HK-2 (cell line): ENCODE measurements around the gene ASTN2.
"Not testable (repeated sequence)": the region's sequence is repeated elsewhere in the genome, so short reads cannot be mapped to it uniquely, and the experiment has no call there.

Experiments used
- DNase-seq: peaks from one replicate; pipeline ENCODE4 v3.0.0-alpha.2; 2018; ENCODE audit not compliant: unreplicated experiment

Gene ASTN2

GRCh38 chr9:116870566-116870965 lies 544.3 kb downstream of the ASTN2 start:
- DNase-seq = peak; percentile 91

- peak; percentile 62 for DNase-seq
Observed at GRCh38 chr9:116868201-116868600, 546.7 kb downstream of the ASTN2 start.

GRCh38 chr9:116861321-116861720 lies 553.5 kb downstream of the ASTN2 start:
- DNase-seq = no peak

GRCh38 chr9:116860509-116861120 lies 554.2 kb downstream of the ASTN2 start:
- DNase-seq = peak; percentile 71

- no peak for DNase-seq
Observed at GRCh38 chr9:116859763-116860162, 555.1 kb downstream of the ASTN2 start.

GRCh38 chr9:116857321-116857720 lies 557.5 kb downstream of the ASTN2 start:
- DNase-seq = no peak

- no peak for DNase-seq
Observed at GRCh38 chr9:116855881-116856662, 558.8 kb downstream of the ASTN2 start.

GRCh38 chr9:116849721-116850120 lies 565.1 kb downstream of the ASTN2 start:
- DNase-seq = no peak

- DNase-seq = no peak
Observed at GRCh38 chr9:116844621-116845020, 570.2 kb downstream of the ASTN2 start.

- no peak for DNase-seq
Observed at GRCh38 chr9:116843863-116844620, 570.8 kb downstream of the ASTN2 start.

- no peak for DNase-seq
Observed at GRCh38 chr9:116842658-116843057, 572.2 kb downstream of the ASTN2 start.

- not testable (repeated sequence) for DNase-seq
Observed at GRCh38 chr9:116838468-116838867, 576.4 kb downstream of the ASTN2 start.

GRCh38 chr9:116837018-116837989 lies 577.6 kb downstream of the ASTN2 start:
- no peak for DNase-seq

GRCh38 chr9:116830321-116830720 lies 584.5 kb downstream of the ASTN2 start:
- DNase-seq = not testable (repeated sequence)

GRCh38 chr9:116821633-116822229 lies 593.1 kb downstream of the ASTN2 start:
- no peak for DNase-seq

GRCh38 chr9:116819116-116819515 lies 595.7 kb downstream of the ASTN2 start:
- DNase-seq = no peak

GRCh38 chr9:116817762-116818161 lies 597.1 kb downstream of the ASTN2 start:
- DNase-seq = no peak

- DNase-seq = no peak
Observed at GRCh38 chr9:116816484-116816883, 598.4 kb downstream of the ASTN2 start.

GRCh38 chr9:116815835-116816234 lies 599.0 kb downstream of the ASTN2 start:
- no peak for DNase-seq

GRCh38 chr9:116813031-116813300 lies 601.9 kb downstream of the ASTN2 start:
- DNase-seq = no peak
